IMR-90 (cell line): ENCODE measurements around the gene STRADA. TPM values are rescaled to one million over a fixed set of nuclear protein-coding genes. Genes with fewer than 3 reads are reported as not detected.

ENCODE experiments used
- ATAC-seq: fragments of 200-7000 bp; cut with Tn5 transposase; 2 replicates; pipeline ENCODE4 v1.9.1; 2020; ENCODE audit warnings: low read depth, mild to moderate bottlenecking, moderate library complexity
- BruUV-seq: library from RNA; stranded (reverse); fragments of 400-500 nt; replicated peaks from 2 replicates; lab custom pipeline; 2021; lab: Mats Ljungman, UMichigan
- CTCF ChIA-PET: fragments of 300-600 bp; formaldehyde crosslinking; extraction: SDS; loops from one replicate; lab custom pipeline; 2021; ENCODE audit warnings: antibody characterized with exemption; lab: Yijun Ruan, JAX
- POLR2A ChIA-PET: fragments of 300-600 bp; sonication (Branson Sonifier 250); formaldehyde crosslinking; loops from one replicate; lab custom pipeline; 2022; ENCODE audit warnings: antibody characterized with exemption; ENCODE audit not compliant: unreplicated experiment; lab: Charles Lee
- DNase-seq: peaks from one replicate; pipeline ENCODE4 v3.0.0; 2013
- H2AFZ ChIP-seq: replicated peaks from 2 replicates; pipeline ENCODE3; 2013; ENCODE audit warnings: low read length, mild to moderate bottlenecking; ENCODE audit not compliant: poor library complexity
- H2AK5ac ChIP-seq: 2 replicates; pipeline ENCODE4 v1.6.1; 2013; ENCODE audit warnings: low read depth, low read length, inconsistent platforms
- H2AK9ac ChIP-seq: replicated peaks from 2 replicates; pipeline ENCODE3; 2013; ENCODE audit warnings: mild to moderate bottlenecking, low read depth, low read length, moderate library complexity; ENCODE audit not compliant: poor library complexity
- H2BK120ac ChIP-seq: 2 replicates; pipeline ENCODE4 v1.6.1; 2013; ENCODE audit warnings: low read depth, low read length, inconsistent platforms
- H2BK15ac ChIP-seq: 3 replicates; pipeline ENCODE4 v1.6.1; 2013; ENCODE audit warnings: low read depth, low read length, inconsistent platforms
- H2BK20ac ChIP-seq: 2 replicates; pipeline ENCODE4 v1.6.1; 2013; ENCODE audit warnings: low read depth, mild to moderate bottlenecking, inconsistent platforms, low read length, moderate library complexity
- H2BK5ac ChIP-seq: 2 replicates; pipeline ENCODE4 v1.6.1; 2013; ENCODE audit warnings: mild to moderate bottlenecking, low read depth, low read length, inconsistent platforms; ENCODE audit not compliant: poor library complexity, severe bottlenecking
- H3K14ac ChIP-seq: replicated peaks from 2 replicates; pipeline ENCODE4 v1.6.1; 2013; ENCODE audit warnings: low read depth, low read length, inconsistent platforms
- H3K18ac ChIP-seq: 2 replicates; pipeline ENCODE4 v1.6.1; 2013; ENCODE audit warnings: low read depth, low read length, control low read depth
- H3K23ac ChIP-seq: 2 replicates; pipeline ENCODE4 v1.6.1; 2013; ENCODE audit warnings: low read depth, low read length, inconsistent platforms
- H3K27ac ChIP-seq: 2 replicates; pipeline ENCODE4 v1.5.1; 2013; ENCODE audit warnings: mild to moderate bottlenecking, control low read depth, low read length; ENCODE audit not compliant: insufficient read depth
- H3K27me3 ChIP-seq: 2 replicates; pipeline ENCODE4 v1.6.1; 2013; ENCODE audit warnings: low read length; ENCODE audit not compliant: control insufficient read depth, insufficient read depth
- H3K36me3 ChIP-seq: 2 replicates; pipeline ENCODE4 v1.6.1; 2013; ENCODE audit warnings: low read length, mixed read lengths; ENCODE audit not compliant: control insufficient read depth, insufficient read depth
- H3K4ac ChIP-seq: 2 replicates; pipeline ENCODE4 v1.6.1; 2013; ENCODE audit warnings: low read depth, low read length, inconsistent platforms
- H3K4me1 ChIP-seq: 2 replicates; pipeline ENCODE4 v1.6.1; 2013; ENCODE audit warnings: low read length, mixed read lengths; ENCODE audit not compliant: control insufficient read depth, insufficient read depth
- H3K4me2 ChIP-seq: 2 replicates; pipeline ENCODE4 v1.6.1; 2013; ENCODE audit warnings: low read depth, mild to moderate bottlenecking, control low read depth, low read length, moderate library complexity
- H3K4me3 ChIP-seq: 2 replicates; pipeline ENCODE4 v1.5.1; 2013; ENCODE audit warnings: low read depth, mild to moderate bottlenecking, control low read depth, low read length, moderate library complexity; ENCODE audit not compliant: insufficient read depth
- H3K56ac ChIP-seq: 2 replicates; pipeline ENCODE4 v1.6.1; 2013; ENCODE audit warnings: low read length, inconsistent platforms; ENCODE audit not compliant: insufficient read depth; ENCODE audit errors: extremely low read depth
- H3K79me1 ChIP-seq, 2 experiments: 2 replicates each; pipeline ENCODE4 v1.6.1; 2013; ENCODE audit warnings: low read length in 2 of 2, inconsistent platforms in 1 of 2, low read depth in 1 of 2
- H3K9ac ChIP-seq: 2 replicates; pipeline ENCODE4 v1.6.1; 2013; ENCODE audit warnings: low read depth, low read length, control low read depth
- H3K9me1 ChIP-seq: 2 replicates; pipeline ENCODE4 v1.6.1; 2013; ENCODE audit warnings: low read length, inconsistent platforms; ENCODE audit not compliant: insufficient read depth
- H3K9me3 ChIP-seq: 2 replicates; pipeline ENCODE4 v1.6.1; 2013; ENCODE audit warnings: low read length; ENCODE audit not compliant: control insufficient read depth, insufficient read depth
- H4K20me1 ChIP-seq: 2 replicates; pipeline ENCODE4 v1.6.1; 2013; ENCODE audit warnings: low read length, inconsistent platforms; ENCODE audit not compliant: insufficient read depth
- H4K5ac ChIP-seq: 2 replicates; pipeline ENCODE4 v1.6.1; 2013; ENCODE audit warnings: mild to moderate bottlenecking, low read depth, low read length, control low read depth
- H4K8ac ChIP-seq, 2 experiments: 2 replicates each; pipeline ENCODE4 v1.6.1; 2013; ENCODE audit warnings: low read depth in 2 of 2, low read length in 2 of 2, control low read depth in 1 of 2, inconsistent platforms in 1 of 2
- H4K91ac ChIP-seq: 2 replicates; pipeline ENCODE4 v1.6.1; 2013; ENCODE audit warnings: low read depth, low read length, inconsistent platforms; ENCODE audit not compliant: insufficient read depth
- BHLHE40 ChIP-seq: fragments of 150-350 bp; IDR thresholded peaks from 2 replicates; pipeline ENCODE4 v1.6.1; 2016; ENCODE audit warnings: mild to moderate bottlenecking, low read depth, low read length
- FOS ChIP-seq: fragments of 150-350 bp; IDR thresholded peaks from 2 replicates; pipeline ENCODE4 v1.6.1; 2016; ENCODE audit warnings: low read depth, low read length
- MXI1 ChIP-seq: IDR thresholded peaks from 2 replicates; pipeline ENCODE4 v1.6.1; 2012; ENCODE audit warnings: low read depth, mild to moderate bottlenecking, low read length, moderate library complexity, borderline replicate concordance
- NFE2L2 ChIP-seq: fragments of 150-350 bp; IDR thresholded peaks from 2 replicates; pipeline ENCODE4 v1.6.1; 2016; ENCODE audit warnings: low read depth, mild to moderate bottlenecking, low read length
- SMC3 ChIP-seq: fragments of 150-350 bp; IDR thresholded peaks from 2 replicates; pipeline ENCODE4 v1.6.1; 2016; ENCODE audit warnings: low read depth, mild to moderate bottlenecking, antibody characterized with exemption, low read length, moderate library complexity
- WGBS, 2 experiments: methylation state at CpG; one replicate each; pipeline versions ENCODE4 v1.1.5 to v1.1.7; 2013; ENCODE audit warnings: missing lambda C conversion rate in 2 of 2; ENCODE audit not compliant: insufficient read length in 1 of 2; ENCODE audit errors: extremely low coverage in 2 of 2; 5-methylcytosine and 5-hydroxymethylcytosine counted together
- dilution Hi-C: fragments of 300-500 bp; cut with HindIII; formaldehyde crosslinking; loops from one replicate; pipeline ENCODE4 v1.14.3; 2018; ENCODE audit warnings: low sequenced_read_pairs; ENCODE audit not compliant: unreplicated experiment
- in situ Hi-C: fragments of 300-500 bp; cut with MboI; formaldehyde crosslinking; loops from 3 replicates; pipeline ENCODE4 v1.14.3; 2019; ENCODE audit warnings: low sequenced_read_pairs, inconsistent platforms, mixed read lengths
- intact Hi-C: fragments of 100-400 bp; cut with micrococcal nuclease; formaldehyde crosslinking; loops from 2 replicates; pipeline ENCODE4 v1.10.0; 2022
- polyA plus RNA-seq, 3 experiments: library from polyadenylated mRNA; depleted of rRNA; stranded (reverse); fragments of >200 nt; gene quantifications; 2 replicates each; pipeline ENCODE4 v1.2.3, GENCODE V29; 2012; ENCODE audit warnings: low replicate concordance in 1 of 3
- total RNA-seq: library from RNA; depleted of rRNA; stranded (reverse); fragments of >200 nt; gene quantifications from 2 replicates; pipeline ENCODE4 v1.2.3, GENCODE V29; 2012

The STRADA gene
- total and polyA plus RNA-seq, 2 of the 4 experiments (the other 2 are of a cell fraction), result 19.9 to 30.9 TPM

- TF ChIP-seq NFE2L2, result no peak
Observed at GRCh38 chr17:63694950-63695773, 46.4 kb downstream of the STRADA start (continued).

GRCh38 chr17:63694229-63694949 lies 47.2 kb downstream of the STRADA start:
- Histone ChIP-seq H3K4me1 (no peaks in the 10 kb centered on the region), H3K27ac (no peak overlapping the region), H4K91ac (no peak overlapping the region), H3K4me3 (no peak overlapping the region), H3K56ac (no peak overlapping the region), H3K23ac (no peak overlapping the region), H4K5ac (no peak overlapping the region), H3K9me1 (0 out of 2 replicates have a peak, but pooled peaks cover 2% of the 10 kb centered on the region), H4K8ac (no peak overlapping the region), H3K4ac (no peak overlapping the region), H3K27me3 (no peaks in the 10 kb centered on the region), H3K36me3 (peaks cover 44% of the 10 kb centered on the region), H2BK15ac (no peak overlapping the region), H3K14ac (no peak overlapping the region), H2BK5ac (no peak overlapping the region), H3K4me2 (no peak overlapping the region), H3K9ac (no peak overlapping the region), H2AFZ (peak overlapping the region; percentile 19), H2BK120ac (no peak overlapping the region), H2BK20ac (no peak overlapping the region), H3K79me1 (peaks cover 0 to 13% of the 10 kb centered on the region in 2 experiments; a peak in 1 of 4 replicates), H3K9me3 (no peaks in the 10 kb centered on the region), H4K20me1 (peaks cover 5% of the 10 kb centered on the region), H3K18ac (no peak overlapping the region), H2AK9ac (no peak overlapping the region), H2AK5ac (no peak overlapping the region)
- 74% methylated on average over 3 of the region's 12 CpGs; no CpG with 5 or more reads in 1 of the 2 experiments for WGBS, 2 experiments
- dilution Hi-C loops (no loop called here), intact Hi-C loops (no loop called here), in situ Hi-C loops (no loop called here)
- ATAC-seq, result no peak
- no TSS peak for BruUV-seq
- no peak for DNase-seq
- TF ChIP-seq NFE2L2, result no peak
- TF ChIP-seq BHLHE40, result no peak
- no peak for TF ChIP-seq SMC3
- no peak for TF ChIP-seq MXI1
- TF ChIP-seq FOS, result no peak
- ChIA-PET CTCF (no interaction called here), POLR2A (interaction anchor here (0.6 kb wide), 1 partner anchor 24 kb away, joined by 7 read pairs; no protein-coding TSS in a partner anchor)
